ENCODE data around the gene CEP120.

The CEP120 gene

DNA sequence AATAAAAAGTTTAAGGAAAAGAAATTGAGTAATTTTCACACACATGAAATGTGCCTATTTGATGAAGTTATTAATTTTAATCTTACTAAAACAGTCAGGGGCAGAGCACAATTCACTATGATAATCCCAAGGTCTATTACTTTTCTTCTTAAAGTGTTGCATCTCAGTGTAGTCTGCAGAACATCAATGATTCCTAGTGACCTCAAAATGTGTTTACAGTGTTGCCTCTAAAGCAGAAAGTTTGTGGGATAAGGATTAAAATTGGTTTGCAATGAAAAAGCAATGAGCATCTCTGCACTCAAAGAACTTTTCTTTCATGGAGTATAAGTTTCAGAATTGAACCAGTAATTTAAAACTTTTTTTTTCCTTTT, 63.0 kb downstream of the CEP120 start:
- Histone ChIP-seq H3K36me3 (replicated peaks; ENCODE audit: insufficient read depth, low read length) (peaks cover 2% of the 10 kb centered on the region; the same call in 1 of the 2 replicates), H4K20me1 (ENCODE audit: insufficient read depth, low read length) (no peaks in the 10 kb centered on the region), H3F3A (ENCODE audit: insufficient read depth, low read length) (no peaks in the 10 kb centered on the region), H3K9me3 (replicated peaks; ENCODE audit: insufficient read depth, low read length) (no peaks in the 10 kb centered on the region), H3K4me2 (ENCODE audit: low read depth, low read length) (no peak overlapping the region), H3K9ac (ENCODE audit: low read length) (no peak overlapping the region), H3K27me3 (replicated peaks; ENCODE audit: insufficient read depth, low read length) (no peaks in the 10 kb centered on the region), H2AFZ (ENCODE audit: low read length) (no peak overlapping the region), H3K4me1 (ENCODE audit: low read length) (no peaks in the 10 kb centered on the region), H3K9me2 (replicated peaks; ENCODE audit: insufficient read depth, low read length) (no peaks in the 10 kb centered on the region), H3K27ac (ENCODE audit: low read length) (no peak overlapping the region), H3K4me3 (ENCODE audit: low read length) (no peak overlapping the region), H3K79me2 (ENCODE audit: low read length) (no peaks in the 10 kb centered on the region)
- TF ChIP-seq, protein P1, sequence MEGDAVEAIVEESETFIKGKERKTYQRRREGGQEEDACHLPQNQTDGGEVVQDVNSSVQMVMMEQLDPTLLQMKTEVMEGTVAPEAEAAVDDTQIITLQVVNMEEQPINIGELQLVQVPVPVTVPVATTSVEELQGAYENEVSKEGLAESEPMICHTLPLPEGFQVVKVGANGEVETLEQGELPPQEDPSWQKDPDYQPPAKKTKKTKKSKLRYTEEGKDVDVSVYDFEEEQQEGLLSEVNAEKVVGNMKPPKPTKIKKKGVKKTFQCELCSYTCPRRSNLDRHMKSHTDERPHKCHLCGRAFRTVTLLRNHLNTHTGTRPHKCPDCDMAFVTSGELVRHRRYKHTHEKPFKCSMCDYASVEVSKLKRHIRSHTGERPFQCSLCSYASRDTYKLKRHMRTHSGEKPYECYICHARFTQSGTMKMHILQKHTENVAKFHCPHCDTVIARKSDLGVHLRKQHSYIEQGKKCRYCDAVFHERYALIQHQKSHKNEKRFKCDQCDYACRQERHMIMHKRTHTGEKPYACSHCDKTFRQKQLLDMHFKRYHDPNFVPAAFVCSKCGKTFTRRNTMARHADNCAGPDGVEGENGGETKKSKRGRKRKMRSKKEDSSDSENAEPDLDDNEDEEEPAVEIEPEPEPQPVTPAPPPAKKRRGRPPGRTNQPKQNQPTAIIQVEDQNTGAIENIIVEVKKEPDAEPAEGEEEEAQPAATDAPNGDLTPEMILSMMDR (IDR thresholded peaks at IDR 0.05; ENCODE audit: low read length): no peak
- TF ChIP-seq EZH2phosphoT487 (IDR thresholded peaks at IDR 0.05; ENCODE audit: low read length): no peak
- no peak for TF ChIP-seq EZH2 (optimal IDR thresholded peaks at IDR 0.05; ENCODE audit: low read depth, low read length)
- DNase-seq: no peak

DNA sequence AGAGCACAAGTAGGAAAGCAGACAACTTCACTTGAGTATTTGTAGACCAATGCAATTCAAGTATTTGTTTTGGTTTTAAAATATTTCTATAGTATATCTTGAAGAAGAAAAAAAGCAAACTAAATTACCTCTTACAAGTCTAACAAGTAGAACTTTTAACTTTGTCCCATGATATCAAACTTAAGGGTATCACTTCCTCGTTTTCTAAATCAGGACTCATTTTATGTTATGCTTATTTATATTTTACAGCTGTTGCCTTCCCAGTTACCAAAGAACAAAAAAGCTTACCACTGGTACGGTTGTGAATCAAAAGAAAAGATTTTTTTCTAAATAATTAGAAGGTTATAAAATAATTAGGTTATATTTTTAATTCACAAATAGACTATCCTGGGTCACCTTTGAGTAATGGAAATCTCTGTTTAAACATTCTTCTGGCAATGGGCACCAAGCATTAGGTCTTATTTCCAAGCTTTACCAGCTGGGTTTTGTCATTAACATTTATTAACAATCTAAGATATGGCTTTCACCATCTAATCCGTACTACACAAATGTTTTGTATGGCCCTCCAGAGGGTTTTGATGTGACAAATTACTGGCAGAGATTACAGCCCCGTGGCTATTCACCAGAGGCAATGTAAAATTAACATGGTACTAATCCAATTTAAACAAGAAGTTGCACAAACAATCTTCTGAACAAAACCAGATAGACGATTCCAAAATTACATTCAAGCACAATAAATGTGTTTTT, 63.6 kb downstream of the CEP120 start:
- no peaks in the 10 kb centered on the region for H3K9me3 ChIP-seq (replicated peaks; ENCODE audit: insufficient read depth, low read length)
- H3K4me1 ChIP-seq (ENCODE audit: low read length): no peaks in the 10 kb centered on the region
- H3K4me3 ChIP-seq (ENCODE audit: low read length): no peak overlapping the region
- TF ChIP-seq EZH2 (optimal IDR thresholded peaks at IDR 0.05; ENCODE audit: low read depth, low read length): no peak
- TF ChIP-seq EZH2phosphoT487 (IDR thresholded peaks at IDR 0.05; ENCODE audit: low read length): no peak
- TF ChIP-seq, protein P1 (IDR thresholded peaks at IDR 0.05; ENCODE audit: low read length): no peak
- no peaks in the 10 kb centered on the region for H3K79me2 ChIP-seq (ENCODE audit: low read length)
- H3K9ac ChIP-seq (ENCODE audit: low read length): no peak overlapping the region
- 0 out of 2 replicates have a peak, but pooled peaks cover 2% of the 10 kb centered on the region for H3K36me3 ChIP-seq (replicated peaks; ENCODE audit: insufficient read depth, low read length)
- no peaks in the 10 kb centered on the region for H3F3A ChIP-seq (ENCODE audit: insufficient read depth, low read length)
- DNase-seq: no peak
- H3K27me3 ChIP-seq (replicated peaks; ENCODE audit: insufficient read depth, low read length): no peaks in the 10 kb centered on the region
- H3K4me2 ChIP-seq (ENCODE audit: low read depth, low read length): no peak overlapping the region
- no peaks in the 10 kb centered on the region for H3K9me2 ChIP-seq (replicated peaks; ENCODE audit: insufficient read depth, low read length)
- no peak overlapping the region for H3K27ac ChIP-seq (ENCODE audit: low read length)
- no peak overlapping the region for H2AFZ ChIP-seq (ENCODE audit: low read length)
- H4K20me1 ChIP-seq (ENCODE audit: insufficient read depth, low read length): no peaks in the 10 kb centered on the region

DNA sequence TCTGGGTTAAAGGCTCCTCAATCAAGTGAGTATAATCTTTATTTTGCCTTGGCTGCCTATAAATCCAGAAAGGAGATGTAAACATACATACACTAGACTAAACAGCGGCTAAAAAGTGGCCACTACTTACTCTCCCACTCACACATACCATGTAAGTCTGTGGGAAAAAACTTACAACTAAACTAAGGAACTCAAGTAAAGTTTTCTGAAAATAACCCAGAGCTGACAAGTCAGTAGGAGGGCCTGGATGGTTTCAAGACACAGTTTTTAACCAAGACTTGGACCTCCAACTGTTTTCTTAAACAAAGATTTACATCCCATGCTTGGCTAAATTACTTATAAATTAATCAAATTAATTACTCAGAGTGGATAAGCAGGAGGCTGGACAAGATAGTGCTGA, 64.5 kb downstream of the CEP120 start:
- Histone ChIP-seq H3K27ac (ENCODE audit: low read length) (no peak overlapping the region), H3K79me2 (ENCODE audit: low read length) (no peaks in the 10 kb centered on the region), H3K4me2 (ENCODE audit: low read depth, low read length) (no peak overlapping the region), H4K20me1 (ENCODE audit: insufficient read depth, low read length) (no peaks in the 10 kb centered on the region), H3K9ac (ENCODE audit: low read length) (no peak overlapping the region), H3K27me3 (replicated peaks; ENCODE audit: insufficient read depth, low read length) (no peaks in the 10 kb centered on the region), H3K4me1 (ENCODE audit: low read length) (no peaks in the 10 kb centered on the region), H3K36me3 (replicated peaks; ENCODE audit: insufficient read depth, low read length) (0 out of 2 replicates have a peak, but pooled peaks cover 2% of the 10 kb centered on the region), H3K9me2 (replicated peaks; ENCODE audit: insufficient read depth, low read length) (no peaks in the 10 kb centered on the region), H3K4me3 (ENCODE audit: low read length) (no peak overlapping the region), H3F3A (ENCODE audit: insufficient read depth, low read length) (no peaks in the 10 kb centered on the region), H3K9me3 (replicated peaks; ENCODE audit: insufficient read depth, low read length) (no peaks in the 10 kb centered on the region), H2AFZ (ENCODE audit: low read length) (no peak overlapping the region)
- TF ChIP-seq, protein P1 (IDR thresholded peaks at IDR 0.05; ENCODE audit: low read length): no peak
- TF ChIP-seq EZH2phosphoT487 (IDR thresholded peaks at IDR 0.05; ENCODE audit: low read length): no peak
- no peak for TF ChIP-seq EZH2 (optimal IDR thresholded peaks at IDR 0.05; ENCODE audit: low read depth, low read length)
- no peak for DNase-seq

Measured in MM.1S (cell line).